Measurements from ENCODE around the gene THG1L. TPM values are rescaled to one million over a fixed set of nuclear protein-coding genes. Genes with fewer than 3 reads are reported as not detected.

Gene THG1L
- total RNA-seq, 1 donor from 2014 or later: 10.7 TPM

- peak within 1 kb of the TSS; percentile 75 for H3K4me3 ChIP-seq (ENCODE audit: low read depth, low read length)
- no peak for DNase-seq (ENCODE audit: low read depth)
These were observed 12.2 kb downstream of the THG1L start, which contains the start of gene LSM11 for GRCh38 chr5:157743163-157744050. Gene LSM11 (plus strand): TSS chr5:157743712. CDS start chr5:157743751, 39 bp downstream.

DNA sequence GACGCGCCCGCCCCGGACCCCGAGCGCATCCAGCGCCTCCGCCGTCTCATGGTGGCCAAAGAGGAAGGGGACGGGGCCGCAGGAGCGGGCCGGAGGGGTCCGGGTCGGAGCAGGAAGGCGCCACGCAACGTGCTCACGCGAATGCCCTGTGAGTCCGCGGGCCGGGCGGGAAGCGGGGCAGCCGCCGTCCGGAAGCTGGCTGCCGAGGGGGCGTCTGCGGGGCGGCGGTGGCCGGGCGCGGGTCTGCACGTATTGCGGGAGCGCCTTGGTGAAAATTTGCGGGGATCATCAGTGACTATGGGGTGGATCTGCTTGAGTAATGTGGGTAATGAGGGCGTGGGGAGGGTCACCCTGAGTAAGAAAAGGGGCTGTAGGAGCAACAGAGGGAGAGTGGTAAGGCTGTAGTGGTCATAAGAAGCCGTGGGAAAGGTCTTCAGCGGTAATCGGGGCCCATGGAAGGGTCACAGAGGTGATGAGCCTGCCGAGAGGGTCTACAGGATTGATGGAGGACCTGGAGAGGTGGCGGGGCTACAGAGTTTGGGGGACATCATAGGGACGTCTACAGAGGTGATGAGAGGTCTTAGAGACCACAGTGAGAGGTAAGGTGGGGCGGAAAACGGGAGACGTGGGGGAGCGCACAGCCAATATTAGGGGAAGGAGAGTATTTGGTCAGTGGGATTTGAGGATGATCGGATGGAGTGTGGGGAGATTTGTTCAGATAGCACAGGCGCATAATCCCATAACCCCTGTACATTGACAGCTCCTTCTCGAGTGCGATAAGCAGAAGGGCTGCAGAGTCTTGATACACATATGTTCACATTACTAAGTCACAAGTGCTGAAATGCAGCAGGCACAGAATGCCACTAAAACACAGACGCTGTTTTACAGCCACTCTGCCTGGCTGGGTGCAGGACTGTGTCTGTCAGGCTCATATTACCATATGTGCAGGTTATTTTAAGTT lies 13.1 kb downstream of the THG1L start:
- peak overlapping the region; percentile 75 for H3K4me3 ChIP-seq (ENCODE audit: low read depth, low read length)
- DNase-seq (ENCODE audit: low read depth): no peak
- TF ChIP-seq, protein P1, sequence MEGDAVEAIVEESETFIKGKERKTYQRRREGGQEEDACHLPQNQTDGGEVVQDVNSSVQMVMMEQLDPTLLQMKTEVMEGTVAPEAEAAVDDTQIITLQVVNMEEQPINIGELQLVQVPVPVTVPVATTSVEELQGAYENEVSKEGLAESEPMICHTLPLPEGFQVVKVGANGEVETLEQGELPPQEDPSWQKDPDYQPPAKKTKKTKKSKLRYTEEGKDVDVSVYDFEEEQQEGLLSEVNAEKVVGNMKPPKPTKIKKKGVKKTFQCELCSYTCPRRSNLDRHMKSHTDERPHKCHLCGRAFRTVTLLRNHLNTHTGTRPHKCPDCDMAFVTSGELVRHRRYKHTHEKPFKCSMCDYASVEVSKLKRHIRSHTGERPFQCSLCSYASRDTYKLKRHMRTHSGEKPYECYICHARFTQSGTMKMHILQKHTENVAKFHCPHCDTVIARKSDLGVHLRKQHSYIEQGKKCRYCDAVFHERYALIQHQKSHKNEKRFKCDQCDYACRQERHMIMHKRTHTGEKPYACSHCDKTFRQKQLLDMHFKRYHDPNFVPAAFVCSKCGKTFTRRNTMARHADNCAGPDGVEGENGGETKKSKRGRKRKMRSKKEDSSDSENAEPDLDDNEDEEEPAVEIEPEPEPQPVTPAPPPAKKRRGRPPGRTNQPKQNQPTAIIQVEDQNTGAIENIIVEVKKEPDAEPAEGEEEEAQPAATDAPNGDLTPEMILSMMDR (conservative IDR thresholded peaks at IDR 0.05; ENCODE audit: low read depth, low read length): no peak

More at GRCh38 chr5:157743163-157744050, 12.2 kb downstream of the THG1L start, which contains the start of gene LSM11:
- TF ChIP-seq, protein P1 (conservative IDR thresholded peaks at IDR 0.05; ENCODE audit: low read depth, low read length): peak; percentile 98

GRCh38 chr5:157745041-157745456 lies 13.8 kb downstream of the THG1L start:
- H3K4me3 ChIP-seq (ENCODE audit: low read depth, low read length): peak overlapping the region; percentile 75
- TF ChIP-seq, protein P1 (conservative IDR thresholded peaks at IDR 0.05; ENCODE audit: low read depth, low read length): no peak

DNA sequence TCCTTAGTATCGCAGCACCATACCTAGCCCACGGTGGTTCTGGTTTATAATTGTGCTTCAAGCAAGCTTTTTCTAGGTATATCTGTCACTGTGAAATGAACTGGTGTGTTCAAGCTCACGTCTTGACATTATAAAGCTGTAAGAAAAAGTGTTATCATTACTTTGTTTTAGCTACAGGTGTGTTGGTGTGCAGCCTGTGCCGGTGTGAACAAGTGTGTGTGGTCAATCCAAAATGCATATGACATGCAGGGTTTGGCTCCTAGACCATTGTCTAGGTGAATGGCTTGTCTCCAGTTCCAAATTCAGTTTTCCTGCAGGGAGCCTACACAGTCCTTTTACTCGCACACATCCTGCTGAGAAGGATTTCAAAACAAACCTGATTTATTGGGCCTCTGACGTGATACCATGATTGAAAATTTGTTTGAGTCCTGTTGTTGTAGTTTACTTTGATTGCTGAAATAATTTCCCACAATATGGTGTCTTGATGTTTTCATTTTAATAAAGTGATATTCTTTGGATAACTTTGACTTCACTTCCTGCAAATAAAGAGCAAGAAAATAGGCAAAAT lies 16.0 kb downstream of the THG1L start:
- TF ChIP-seq, protein P1 (conservative IDR thresholded peaks at IDR 0.05; ENCODE audit: low read depth, low read length): no peak
- no peak overlapping the region for H3K4me3 ChIP-seq (ENCODE audit: low read depth, low read length)

More at GRCh38 chr5:157745041-157745456, 13.8 kb downstream of the THG1L start:
- DNase-seq (ENCODE audit: low read depth): no peak

DNA sequence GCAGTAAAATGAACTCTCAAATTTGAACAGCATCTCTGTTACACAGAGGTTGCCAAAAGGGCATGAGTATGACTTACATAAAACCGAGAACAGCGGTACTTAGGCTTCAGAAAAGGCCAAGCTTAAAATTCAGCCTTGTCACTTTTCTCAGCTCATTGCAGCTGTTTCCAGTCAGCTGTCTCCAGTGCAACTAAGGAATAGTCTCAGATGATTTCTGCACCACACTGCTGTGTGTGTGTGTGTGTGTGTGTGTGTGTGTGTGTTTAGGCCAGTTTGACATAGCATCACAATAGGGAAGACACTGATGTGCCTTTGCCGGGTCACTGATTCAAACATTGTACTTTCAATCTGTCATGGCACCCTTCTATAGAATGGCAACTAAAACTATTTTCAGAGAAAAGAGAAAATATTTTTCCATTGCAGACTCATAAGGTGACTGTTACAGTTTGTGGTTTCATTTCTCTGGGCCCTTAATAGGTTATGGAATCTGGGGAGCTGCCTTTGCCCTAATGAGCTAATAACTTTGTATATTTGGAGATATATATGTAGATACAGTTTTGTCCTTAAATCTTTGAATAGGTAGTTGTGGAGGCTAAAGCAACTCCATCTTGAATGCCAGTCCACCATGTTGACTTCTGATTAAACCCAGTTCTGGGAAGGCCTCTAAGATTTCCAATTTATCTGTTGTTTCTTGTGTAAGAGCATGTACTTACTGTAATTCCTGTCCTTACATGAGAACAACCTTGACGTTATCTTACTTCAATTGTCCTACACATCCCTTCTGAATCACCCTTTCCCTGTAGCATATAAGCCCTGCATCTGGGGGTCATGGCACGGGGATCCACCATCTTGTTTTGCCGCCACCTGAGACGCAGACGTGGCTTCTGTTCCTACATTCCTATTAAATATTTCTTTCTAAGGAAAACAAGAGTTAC lies 16.8 kb downstream of the THG1L start:
- H3K4me3 ChIP-seq (ENCODE audit: low read depth, low read length): no peak overlapping the region
- TF ChIP-seq, protein P1 (conservative IDR thresholded peaks at IDR 0.05; ENCODE audit: low read depth, low read length): no peak
- DNase-seq (ENCODE audit: low read depth): no peak

More for the DNA sequence above, 16.0 kb downstream of the THG1L start:
- no peak for DNase-seq (ENCODE audit: low read depth)

Measured in epithelial cell of proximal tubule (primary cell).